Epidermal melanocyte (primary cell): ENCODE data around the gene PIK3C3.

Experiments used
- DNase-seq: peaks from one replicate; pipeline ENCODE4 v3.0.0; 2011; ENCODE audit warnings: low spot score; ENCODE audit not compliant: insufficient read length

PIK3C3 gene

DNA sequence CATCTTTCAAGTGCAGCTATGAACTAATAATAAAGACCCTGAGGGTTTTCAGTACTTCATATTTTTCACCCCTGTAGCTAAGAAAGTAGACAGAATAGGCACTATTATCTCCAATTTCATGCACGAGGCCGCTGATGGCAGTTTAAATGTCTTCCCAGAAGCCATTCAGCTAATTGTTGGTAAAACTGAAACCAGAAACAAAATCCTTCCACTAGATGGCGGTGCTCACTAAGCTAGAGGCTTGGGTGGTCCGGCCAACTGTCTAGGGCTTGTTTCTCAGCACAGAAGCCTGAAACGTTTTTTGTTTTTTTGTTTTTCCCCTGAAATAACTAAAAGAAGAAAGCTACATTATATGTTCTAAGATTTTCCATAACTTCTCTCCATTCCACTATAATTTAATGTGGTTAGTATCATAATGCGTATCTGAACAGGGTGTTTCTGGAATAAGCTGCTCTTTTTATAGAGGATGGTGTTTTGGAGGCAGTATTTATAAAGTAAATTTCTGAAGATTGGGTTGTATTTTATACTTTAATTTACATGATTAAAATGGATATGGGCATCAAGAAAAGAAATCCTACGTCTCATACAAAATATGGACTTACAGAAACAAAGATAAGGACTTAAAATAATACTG is 159.4 kb downstream of the PIK3C3 start:
- peak; percentile 53 for DNase-seq

DNA sequence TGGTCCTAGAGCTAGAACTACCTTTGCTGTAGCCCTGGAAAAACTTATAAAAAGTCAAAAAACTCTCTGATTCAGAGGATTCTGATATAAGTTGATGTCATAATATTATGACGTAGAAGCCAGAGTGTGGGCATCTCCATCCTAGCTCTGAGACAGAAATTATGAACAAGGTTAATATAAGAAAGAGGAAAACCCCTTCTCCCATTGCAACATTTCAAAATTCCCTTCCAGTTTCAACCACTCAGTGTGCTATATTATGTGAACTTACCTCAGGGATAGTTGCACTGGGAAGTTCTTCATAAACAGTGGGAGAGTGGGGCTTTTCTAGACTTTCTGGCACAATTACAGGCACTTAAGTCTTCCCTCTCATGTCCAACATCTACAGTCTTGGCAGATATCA is 171.6 kb downstream of the PIK3C3 start:
- DNase-seq: no peak

DNA sequence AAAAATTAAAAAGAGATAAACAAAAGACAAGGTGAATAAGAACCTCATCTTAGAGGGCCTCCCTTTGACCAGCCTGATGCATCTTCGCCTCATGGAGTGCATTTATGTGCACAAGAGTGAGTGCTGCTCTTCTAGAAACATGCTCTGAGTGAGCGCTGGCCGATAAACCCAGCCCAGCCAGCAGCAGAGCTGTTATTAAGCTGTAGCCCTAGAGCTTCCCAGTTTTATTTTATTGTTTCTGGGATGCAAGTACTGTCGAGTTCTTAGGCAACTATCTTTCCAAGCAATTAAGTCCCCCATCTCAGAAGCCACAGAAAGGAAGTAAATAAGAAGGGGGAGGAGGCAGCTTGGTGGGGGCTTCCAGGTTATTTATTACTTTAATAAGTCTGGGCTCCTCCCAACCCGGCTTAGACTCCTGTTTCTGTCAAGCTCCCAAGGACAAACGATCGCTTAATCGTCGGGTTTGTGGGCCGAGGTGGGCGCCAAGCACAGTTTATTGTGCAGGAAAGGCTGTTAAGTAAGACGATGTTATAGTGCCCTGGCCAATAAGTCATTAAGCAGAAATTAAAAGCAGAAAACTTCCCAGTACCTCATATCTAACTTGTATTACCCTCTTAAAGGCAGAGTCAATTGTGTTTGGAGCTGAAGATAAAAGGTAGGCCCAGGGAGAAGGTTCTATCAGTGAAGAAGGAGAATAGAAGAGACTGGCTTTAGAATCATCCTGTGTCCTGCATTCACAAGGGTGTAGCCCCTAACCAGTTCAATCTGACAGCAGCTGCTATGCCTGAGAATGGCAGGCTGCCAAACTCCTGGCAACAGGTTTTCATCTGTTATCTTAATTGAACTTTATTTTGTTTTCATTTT is 176.3 kb downstream of the PIK3C3 start:
- no peak for DNase-seq

DNA sequence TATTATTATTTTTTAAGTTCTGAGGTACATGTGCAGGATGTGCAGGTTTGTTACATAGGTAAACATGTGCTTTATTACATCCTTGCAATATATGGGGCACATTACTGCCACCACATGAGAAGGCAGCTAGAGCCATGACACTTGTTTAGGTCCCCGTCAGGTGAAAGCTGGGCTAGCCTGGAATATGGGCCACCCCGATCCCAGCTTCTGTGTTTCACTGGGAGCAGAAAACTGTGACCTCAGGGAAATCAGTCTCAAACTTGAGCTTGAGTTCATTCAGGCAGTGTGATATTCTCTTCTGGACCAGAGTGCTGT is 176.9 kb downstream of the PIK3C3 start:
- no peak for DNase-seq
